Calu3 (cell line): ENCODE data around the gene DIPK1A. TPM values are rescaled to one million over a fixed set of nuclear protein-coding genes. Genes with fewer than 3 reads are reported as not detected.

Experiments used
- BruUV-seq: library from RNA; stranded (reverse); fragments of 400-500 nt; replicated peaks from 2 replicates; lab custom pipeline; 2021; lab: Mats Ljungman, UMichigan
- CTCF ChIA-PET: fragments of 300-600 bp; sonication (Branson Sonifier 250); formaldehyde crosslinking; loops from one replicate; lab custom pipeline; 2022; ENCODE audit warnings: antibody characterized with exemption; lab: Charles Lee
- DNase-seq: peaks from one replicate; pipeline ENCODE4 v3.0.0; 2022
- H3K27ac Mint-ChIP-seq: one replicate; pipeline ENCODE4 v1.8.0; 2022; ENCODE audit warnings: mixed read lengths; ENCODE audit not compliant: unreplicated experiment
- H3K27me3 Mint-ChIP-seq: one replicate; pipeline ENCODE4 v1.8.0; 2022; ENCODE audit warnings: mixed read lengths; ENCODE audit not compliant: unreplicated experiment
- H3K36me3 Mint-ChIP-seq: one replicate; pipeline ENCODE4 v1.8.0; 2022; ENCODE audit warnings: mild to moderate bottlenecking, moderate library complexity, mixed read lengths; ENCODE audit not compliant: insufficient read depth, unreplicated experiment
- H3K4me1 Mint-ChIP-seq: one replicate; pipeline ENCODE4 v1.8.0; 2022; ENCODE audit warnings: mild to moderate bottlenecking, low read depth, mixed read lengths; ENCODE audit not compliant: unreplicated experiment
- H3K4me3 Mint-ChIP-seq: one replicate; pipeline ENCODE4 v1.8.0; 2022; ENCODE audit warnings: mild to moderate bottlenecking, low read depth, moderate library complexity, mixed read lengths; ENCODE audit not compliant: unreplicated experiment
- H3K9me3 Mint-ChIP-seq: one replicate; pipeline ENCODE4 v1.8.0; 2022; ENCODE audit warnings: low read depth, mixed read lengths; ENCODE audit not compliant: unreplicated experiment
- intact Hi-C: fragments of 100-400 bp; cut with micrococcal nuclease; formaldehyde crosslinking; loops from one replicate; pipeline ENCODE4 v1.10.0; 2022; ENCODE audit not compliant: unreplicated experiment
- total RNA-seq: library from RNA; stranded (reverse); gene quantifications from 2 replicates; pipeline ENCODE4 v1.2.3, GENCODE V29; 2022
- TF ChIP-seq, protein P1 (sequence below): fragments of 200-600 bp; IDR thresholded peaks from one replicate; pipeline ENCODE4 v1.8.0; 2022; ENCODE audit warnings: antibody characterized with exemption; ENCODE audit not compliant: unreplicated experiment

DIPK1A gene
- total RNA-seq, 1 experiment from 2014 or later: 4.9 TPM

- no TSS peak for BruUV-seq
- Mint-ChIP-seq H3K4me1 (peaks cover 10% of the 10 kb centered on the region), H3K36me3 (no peaks in the 10 kb centered on the region), H3K27me3 (peaks cover 14% of the 10 kb centered on the region), H3K4me3 (no peak overlapping the region), H3K27ac (no peak overlapping the region), H3K9me3 (no peaks in the 10 kb centered on the region)
- TF ChIP-seq, protein P1, sequence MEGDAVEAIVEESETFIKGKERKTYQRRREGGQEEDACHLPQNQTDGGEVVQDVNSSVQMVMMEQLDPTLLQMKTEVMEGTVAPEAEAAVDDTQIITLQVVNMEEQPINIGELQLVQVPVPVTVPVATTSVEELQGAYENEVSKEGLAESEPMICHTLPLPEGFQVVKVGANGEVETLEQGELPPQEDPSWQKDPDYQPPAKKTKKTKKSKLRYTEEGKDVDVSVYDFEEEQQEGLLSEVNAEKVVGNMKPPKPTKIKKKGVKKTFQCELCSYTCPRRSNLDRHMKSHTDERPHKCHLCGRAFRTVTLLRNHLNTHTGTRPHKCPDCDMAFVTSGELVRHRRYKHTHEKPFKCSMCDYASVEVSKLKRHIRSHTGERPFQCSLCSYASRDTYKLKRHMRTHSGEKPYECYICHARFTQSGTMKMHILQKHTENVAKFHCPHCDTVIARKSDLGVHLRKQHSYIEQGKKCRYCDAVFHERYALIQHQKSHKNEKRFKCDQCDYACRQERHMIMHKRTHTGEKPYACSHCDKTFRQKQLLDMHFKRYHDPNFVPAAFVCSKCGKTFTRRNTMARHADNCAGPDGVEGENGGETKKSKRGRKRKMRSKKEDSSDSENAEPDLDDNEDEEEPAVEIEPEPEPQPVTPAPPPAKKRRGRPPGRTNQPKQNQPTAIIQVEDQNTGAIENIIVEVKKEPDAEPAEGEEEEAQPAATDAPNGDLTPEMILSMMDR: no peak
- DNase-seq: no peak
- intact Hi-C loops: no loop called here
- CTCF ChIA-PET: interaction anchor here (0.7 kb wide), 1 partner anchor 114 kb away, joined by 3 read pairs; no protein-coding TSS in a partner anchor
These were observed 42.7 kb upstream of the DIPK1A start for GRCh38 chr1:93003981-93004380.

GRCh38 chr1:93002781-93003180 lies 41.5 kb upstream of the DIPK1A start:
- CTCF ChIA-PET: interaction anchor here (0.6 kb wide), 2 partner anchors 35 to 525 kb away, joined by 3 read pairs; no protein-coding TSS in a partner anchor
- BruUV-seq: no TSS peak
- Mint-ChIP-seq H3K36me3 (no peaks in the 10 kb centered on the region), H3K27me3 (peaks cover 14% of the 10 kb centered on the region), H3K9me3 (no peaks in the 10 kb centered on the region), H3K4me1 (peaks cover 10% of the 10 kb centered on the region), H3K27ac (no peak overlapping the region), H3K4me3 (no peak overlapping the region)
- TF ChIP-seq, protein P1: no peak
- DNase-seq: no peak
- intact Hi-C loops: no loop called here

DNA sequence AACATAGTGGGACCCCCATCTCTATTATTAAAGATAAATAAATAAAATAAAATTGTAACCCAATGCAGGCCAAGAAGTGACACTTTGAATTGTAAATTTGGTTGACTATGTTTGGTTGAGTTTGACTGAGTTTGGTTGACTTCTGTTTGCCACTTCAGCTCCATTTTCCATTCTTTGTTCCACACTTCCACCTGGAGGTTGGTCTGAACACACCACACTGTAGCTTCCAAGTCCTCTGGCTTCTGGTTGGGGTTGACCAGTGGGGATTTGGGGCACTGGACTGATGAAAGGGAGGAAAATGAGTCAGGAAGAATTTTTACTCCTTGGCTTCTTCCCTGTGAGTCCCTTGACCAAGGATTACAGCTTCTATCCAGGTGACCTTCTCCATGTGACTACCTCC lies 40.6 kb upstream of the DIPK1A start:
- Mint-ChIP-seq H3K9me3 (no peaks in the 10 kb centered on the region), H3K27me3 (peaks cover 14% of the 10 kb centered on the region), H3K36me3 (no peaks in the 10 kb centered on the region), H3K4me3 (no peak overlapping the region), H3K4me1 (peaks cover 10% of the 10 kb centered on the region), H3K27ac (no peak overlapping the region)
- intact Hi-C loops: no loop called here
- TF ChIP-seq, protein P1: no peak
- DNase-seq: no peak
- CTCF ChIA-PET: no interaction called here
- no TSS peak for BruUV-seq

GRCh38 chr1:93000751-93001175 lies 39.5 kb upstream of the DIPK1A start:
- peaks cover 17% of the 10 kb centered on the region for H3K4me1 Mint-ChIP-seq
- DNase-seq: no peak
- H3K4me3 Mint-ChIP-seq: no peak overlapping the region
- CTCF ChIA-PET: interaction anchor here (0.6 to 1.3 kb wide), 3 partner anchors 19 to 61 kb away, joined by 3 to 6 read pairs (median 5); partner anchors contain the start of gene DIPK1A
- no peaks in the 10 kb centered on the region for H3K9me3 Mint-ChIP-seq
- H3K36me3 Mint-ChIP-seq: no peaks in the 10 kb centered on the region
- H3K27ac Mint-ChIP-seq: no peak overlapping the region
- H3K27me3 Mint-ChIP-seq: peaks cover 14% of the 10 kb centered on the region
- BruUV-seq: no TSS peak
- TF ChIP-seq, protein P1: no peak
- intact Hi-C loops: no loop called here
